Mesenchymal stem cell (in vitro differentiated cells and primary cell): ENCODE data around the gene TTYH3.

ENCODE experiments used
- DNase-seq: peaks from one replicate; pipeline ENCODE4 v3.0.0-alpha.2; 2013
- H2AFZ ChIP-seq: one replicate; pipeline ENCODE4 v1.6.1; 2013; ENCODE audit warnings: low read depth, mild to moderate bottlenecking, control low read depth, inconsistent platforms, low read length, moderate library complexity
- H2AK5ac ChIP-seq: 2 replicates; pipeline ENCODE4 v1.6.1; 2013; ENCODE audit warnings: low read length, moderate library complexity, mild to moderate bottlenecking, inconsistent platforms; ENCODE audit not compliant: severe bottlenecking
- H2BK120ac ChIP-seq: one replicate; pipeline ENCODE4 v1.6.1; 2013; ENCODE audit warnings: low read depth, mild to moderate bottlenecking, inconsistent platforms, low read length, moderate library complexity
- H2BK12ac ChIP-seq, 2 experiments: one replicate each; pipeline ENCODE4 v1.6.1; 2013; ENCODE audit warnings: inconsistent platforms in 2 of 2, low read length in 2 of 2, mild to moderate bottlenecking in 2 of 2, moderate library complexity in 2 of 2, control low read depth in 1 of 2
- H2BK15ac ChIP-seq: one replicate; pipeline ENCODE4 v1.6.1; 2013; ENCODE audit warnings: mild to moderate bottlenecking, low read depth, inconsistent platforms; ENCODE audit not compliant: poor library complexity, severe bottlenecking
- H2BK5ac ChIP-seq: 2 replicates; pipeline ENCODE4 v1.6.1; 2013; ENCODE audit warnings: low read depth, mild to moderate bottlenecking, low read length, control low read depth, inconsistent platforms; ENCODE audit not compliant: poor library complexity, severe bottlenecking
- H3K14ac ChIP-seq, 2 experiments: one replicate each; pipeline ENCODE4 v1.6.1; 2013; ENCODE audit warnings: inconsistent platforms in 2 of 2, low read length in 2 of 2, control low read depth in 1 of 2, mild to moderate bottlenecking in 1 of 2, moderate library complexity in 1 of 2
- H3K18ac ChIP-seq, 2 experiments: one replicate each; pipeline ENCODE4 v1.6.1; 2013; ENCODE audit warnings: inconsistent platforms in 2 of 2, low read length in 2 of 2, control low read depth in 1 of 2, low read depth in 1 of 2, mild to moderate bottlenecking in 1 of 2
- H3K23ac ChIP-seq, 2 experiments: one replicate each; pipeline ENCODE4 v1.6.1; 2013; ENCODE audit warnings: inconsistent platforms in 2 of 2, low read length in 2 of 2, mild to moderate bottlenecking in 2 of 2, moderate library complexity in 2 of 2, control low read depth in 1 of 2
- H3K27ac ChIP-seq: 2 replicates; pipeline ENCODE4 v1.5.1; 2013; ENCODE audit warnings: mild to moderate bottlenecking, moderate library complexity, low read length, control low read depth, inconsistent platforms; ENCODE audit not compliant: poor library complexity, severe bottlenecking
- H3K27me3 ChIP-seq, 2 experiments: 2 replicates each; pipeline versions ENCODE4 v1.6.1 to v1.7.0; 2013; ENCODE audit warnings: low read length in 2 of 2, mild to moderate bottlenecking in 2 of 2, moderate library complexity in 2 of 2, control low read depth in 1 of 2, inconsistent platforms in 1 of 2; ENCODE audit not compliant: control insufficient read depth in 1 of 2, insufficient read depth in 1 of 2
- H3K36me3 ChIP-seq, 2 experiments: 2 replicates each; pipeline versions ENCODE4 v1.6.1 to v1.7.0; 2013; ENCODE audit warnings: low read length in 2 of 2, control low read depth in 1 of 2, inconsistent platforms in 1 of 2, low read depth in 1 of 2, mild to moderate bottlenecking in 1 of 2; ENCODE audit not compliant: insufficient read depth in 2 of 2, control insufficient read depth in 1 of 2
- H3K4ac ChIP-seq, 2 experiments: one replicate each; pipeline ENCODE4 v1.6.1; 2013; ENCODE audit warnings: inconsistent platforms in 2 of 2, low read length in 2 of 2, mild to moderate bottlenecking in 2 of 2, moderate library complexity in 2 of 2, control low read depth in 1 of 2, low read depth in 1 of 2
- H3K4me1 ChIP-seq: 2 replicates; pipeline ENCODE4 v1.6.1; 2013; ENCODE audit warnings: low read depth, low read length, control low read depth; ENCODE audit not compliant: control insufficient read depth, insufficient read depth
- H3K4me2 ChIP-seq: 2 replicates; pipeline ENCODE4 v1.6.1; 2013; ENCODE audit warnings: low read length, mild to moderate bottlenecking, inconsistent platforms; ENCODE audit not compliant: poor library complexity, severe bottlenecking
- H3K4me3 ChIP-seq, 2 experiments: 2 replicates each; pipeline versions ENCODE4 v1.5.1 to v1.7.0; 2013; ENCODE audit warnings: low read length in 2 of 2, mild to moderate bottlenecking in 2 of 2, control low read depth in 1 of 2, low read depth in 1 of 2; ENCODE audit not compliant: insufficient read depth in 1 of 2
- H3K79me1 ChIP-seq: replicated peaks from 2 replicates; pipeline ENCODE4 v1.6.1; 2013; ENCODE audit warnings: mild to moderate bottlenecking, control low read depth, low read length, inconsistent platforms; ENCODE audit not compliant: poor library complexity, severe bottlenecking
- H3K9ac ChIP-seq: 2 replicates; pipeline ENCODE4 v1.7.0; 2013; ENCODE audit warnings: mild to moderate bottlenecking, low read length, moderate library complexity
- H3K9me3 ChIP-seq: 2 replicates; pipeline ENCODE4 v1.7.0; 2013; ENCODE audit warnings: mild to moderate bottlenecking, low read length; ENCODE audit not compliant: control insufficient read depth
- H4K8ac ChIP-seq: one replicate; pipeline ENCODE4 v1.6.1; 2013; ENCODE audit warnings: inconsistent platforms, mild to moderate bottlenecking, low read length, moderate library complexity
- H4K91ac ChIP-seq: one replicate; pipeline ENCODE4 v1.6.1; 2013; ENCODE audit warnings: mild to moderate bottlenecking, low read length, inconsistent platforms
- WGBS: methylation state at CpG from one replicate; pipeline ENCODE4 v1.1.7; 2013; ENCODE audit warnings: mixed read lengths; 5-methylcytosine and 5-hydroxymethylcytosine counted together

Gene TTYH3

DNA sequence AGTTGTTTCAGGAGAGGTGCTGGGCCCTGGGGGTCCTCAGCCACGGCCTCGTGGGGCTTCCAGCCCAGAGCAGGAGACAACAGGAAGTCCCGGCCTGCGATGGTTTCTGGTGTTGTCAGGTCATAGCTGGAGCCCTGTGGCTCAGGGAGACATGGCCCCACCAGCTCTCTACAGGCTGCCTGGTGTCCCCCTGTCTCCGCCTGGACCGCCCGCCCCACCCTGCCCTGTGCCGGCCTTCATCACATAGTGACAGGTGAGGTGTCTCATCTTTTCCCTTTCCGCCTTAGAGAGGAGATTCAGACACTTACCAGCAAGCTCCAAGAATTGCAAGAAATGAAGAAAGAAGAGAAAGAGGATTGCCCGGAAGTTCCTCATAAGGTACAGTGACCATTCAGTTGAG is 37.2 kb upstream of the TTYH3 start:
- Histone ChIP-seq H3K36me3 (peaks cover 67 to 73% of the 10 kb centered on the region in 2 experiments), H2AFZ (no peak overlapping the region), H2BK120ac (no peak overlapping the region), H4K8ac (no peak overlapping the region), H3K14ac (no peak overlapping the region), H3K18ac (no peak overlapping the region), H3K4me3 (no peak overlapping the region), H3K9me3 (no peaks in the 10 kb centered on the region), H3K4ac (no peak overlapping the region), H3K4me2 (no peak overlapping the region), H2BK12ac (no peak overlapping the region), H4K91ac (no peak overlapping the region), H2BK5ac (no peak overlapping the region), H3K9ac (no peak overlapping the region), H2AK5ac (no peak overlapping the region), H3K79me1 (no peaks in the 10 kb centered on the region), H2BK15ac (no peak overlapping the region), H3K23ac (no peak overlapping the region), H3K27me3 (no peaks in the 10 kb centered on the region), H3K27ac (no peak overlapping the region), H3K4me1 (no peaks in the 10 kb centered on the region)
- no peak for DNase-seq
- WGBS, result 93% methylated on average over 10 of the region's 10 CpGs

GRCh38 chr7:2595258-2595860 is 36.4 kb upstream of the TTYH3 start:
- Histone ChIP-seq H3K18ac (no peak overlapping the region), H4K8ac (no peak overlapping the region), H3K4ac (no peak overlapping the region), H2BK120ac (no peak overlapping the region), H3K79me1 (no peaks in the 10 kb centered on the region), H2BK5ac (no peak overlapping the region), H3K27me3 (no peaks in the 10 kb centered on the region), H3K23ac (no peak overlapping the region), H2BK15ac (no peak overlapping the region), H2BK12ac (no peak overlapping the region), H3K4me3 (no peak overlapping the region), H2AFZ (no peak overlapping the region), H3K4me2 (no peak overlapping the region), H3K14ac (no peak overlapping the region), H2AK5ac (no peak overlapping the region), H3K9ac (no peak overlapping the region), H3K36me3 (peaks cover 66 to 71% of the 10 kb centered on the region in 2 experiments), H3K4me1 (no peaks in the 10 kb centered on the region), H3K9me3 (no peaks in the 10 kb centered on the region), H4K91ac (no peak overlapping the region), H3K27ac (no peak overlapping the region)
- WGBS, result 94% methylated on average over 27 of the region's 27 CpGs
- DNase-seq, result no peak

- H2BK15ac ChIP-seq, result no peak overlapping the region
- H4K91ac ChIP-seq, result no peak overlapping the region
- no peak for DNase-seq
- peaks cover 74 to 76% of the 10 kb centered on the region in 2 experiments for H3K36me3 ChIP-seq
- no peaks in the 10 kb centered on the region for H3K27me3 ChIP-seq
- H2BK12ac ChIP-seq, result no peak overlapping the region
- H3K4me3 ChIP-seq, result no peak overlapping the region
- H3K79me1 ChIP-seq, result no peaks in the 10 kb centered on the region
- H2BK5ac ChIP-seq, result no peak overlapping the region
- no peak overlapping the region for H2AK5ac ChIP-seq
- H3K4ac ChIP-seq, result no peak overlapping the region
- H3K4me2 ChIP-seq, result no peak overlapping the region
- no peak overlapping the region for H3K9ac ChIP-seq
- no peaks in the 10 kb centered on the region for H3K9me3 ChIP-seq
- no peak overlapping the region for H2AFZ ChIP-seq
- no peak overlapping the region for H3K23ac ChIP-seq
- H3K18ac ChIP-seq, result no peak overlapping the region
- no peak overlapping the region for H3K27ac ChIP-seq
- no peak overlapping the region for H4K8ac ChIP-seq
- 94% methylated on average over 22 of the region's 22 CpGs for WGBS
- H2BK120ac ChIP-seq, result no peak overlapping the region
- no peak overlapping the region for H3K14ac ChIP-seq
- H3K4me1 ChIP-seq, result no peaks in the 10 kb centered on the region
Measured at GRCh38 chr7:2596464-2597272, 35.1 kb upstream of the TTYH3 start.

GRCh38 chr7:2597273-2597640 is 34.5 kb upstream of the TTYH3 start:
- Histone ChIP-seq H3K18ac (no peak overlapping the region), H3K4ac (no peak overlapping the region), H2BK15ac (no peak overlapping the region), H3K4me1 (no peaks in the 10 kb centered on the region), H3K79me1 (no peaks in the 10 kb centered on the region), H3K23ac (no peak overlapping the region), H3K27me3 (no peaks in the 10 kb centered on the region), H3K4me2 (no peak overlapping the region), H3K9me3 (no peaks in the 10 kb centered on the region), H4K91ac (no peak overlapping the region), H3K4me3 (no peak overlapping the region), H3K14ac (no peak overlapping the region), H2BK5ac (no peak overlapping the region), H2AFZ (no peak overlapping the region), H2AK5ac (no peak overlapping the region), H3K9ac (no peak overlapping the region), H3K36me3 (peaks cover 76 to 78% of the 10 kb centered on the region in 2 experiments), H3K27ac (no peak overlapping the region), H2BK12ac (no peak overlapping the region), H4K8ac (no peak overlapping the region), H2BK120ac (no peak overlapping the region)
- 98% methylated on average over 13 of the region's 13 CpGs for whole genome bisulfite sequencing
- no peak for DNase-seq
